ENCODE measurements around the gene RAVER2. TPM values are rescaled to one million over a fixed set of nuclear protein-coding genes. Genes with fewer than 3 reads are reported as not detected.

Gene RAVER2
- total and polyA plus RNA-seq, 2 experiments from 2014 or later = 0.63 to 2.4 TPM

DNA sequence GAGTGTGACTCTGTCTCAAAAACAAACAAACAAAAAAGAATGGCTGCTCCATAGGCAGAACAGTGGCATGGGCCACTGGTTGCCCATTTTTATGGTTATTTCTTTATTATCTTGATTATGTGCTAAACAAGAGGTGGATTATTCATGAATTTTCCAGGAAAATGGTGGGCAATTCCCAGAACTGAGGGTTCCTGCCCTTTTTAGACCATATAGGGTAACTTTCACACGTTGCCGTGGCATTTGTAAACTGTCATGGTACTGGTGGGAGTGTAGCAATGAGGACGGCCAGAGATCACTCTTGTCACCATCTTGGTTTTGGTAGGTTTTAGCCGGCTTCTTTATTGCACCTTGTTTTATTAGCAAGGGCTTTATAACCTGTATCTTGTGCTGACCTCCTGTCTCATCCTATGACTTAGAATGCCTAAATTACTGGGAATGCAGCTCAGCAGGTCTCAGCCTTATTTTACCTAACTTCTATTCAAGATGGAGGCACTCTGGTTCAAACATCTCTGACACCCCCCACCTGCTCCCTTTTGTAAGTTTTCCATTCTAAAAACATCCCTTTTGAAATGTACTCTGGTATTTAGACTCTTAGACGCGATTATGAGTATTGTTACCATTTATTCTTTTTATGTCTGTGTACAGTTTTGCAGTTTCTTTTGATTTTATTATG is 57.1 kb downstream of the RAVER2 start:
- Histone ChIP-seq H3K79me2 (ENCODE audit: insufficient read depth) (no peaks in the 10 kb centered on the region), H3K9me2 (ENCODE audit: insufficient read depth) (no peaks in the 10 kb centered on the region), H3K36me3 (ENCODE audit: low read depth) (no peaks in the 10 kb centered on the region), H3F3A (ENCODE audit: insufficient read depth) (no peaks in the 10 kb centered on the region), H4K20me1 (ENCODE audit: insufficient read depth) (no peaks in the 10 kb centered on the region), H3K4me1 (ENCODE audit: insufficient read depth) (no peaks in the 10 kb centered on the region), H3K9ac (no peak overlapping the region), H2AFZ (no peak overlapping the region), H3K27me3 (replicated peaks; ENCODE audit: insufficient read depth) (no peaks in the 10 kb centered on the region), H3K27ac (no peak overlapping the region), H3K9me3 (ENCODE audit: low read depth) (no peaks in the 10 kb centered on the region), H3K4me3 (no peak overlapping the region), H3K4me2 (ENCODE audit: unreplicated experiment) (no peak overlapping the region)
- WGBS, 2 experiments (ENCODE audit: low coverage in 1 of 2, low lambda C conversion rate in 2 of 2, missing lambda C conversion rate in 2 of 2) = 93 to 98% methylated on average over 6 of the region's 6 CpGs
- no peak for DNase-seq
- TF ChIP-seq EZH2 (IDR thresholded peaks at IDR 0.05; ENCODE audit: insufficient read depth, poor library complexity, severe bottlenecking) (no peak), EZH2phosphoT487 (IDR thresholded peaks at IDR 0.05; ENCODE audit: insufficient read depth, low read depth) (no peak)
- in situ Hi-C loops (cut with MboI) = no loop called here

- TF ChIP-seq EZH2phosphoT487 (IDR thresholded peaks at IDR 0.05; ENCODE audit: insufficient read depth, low read depth) (no peak), EZH2 (IDR thresholded peaks at IDR 0.05; ENCODE audit: insufficient read depth, poor library complexity, severe bottlenecking) (no peak)
- Histone ChIP-seq H3K9me2 (ENCODE audit: insufficient read depth) (no peaks in the 10 kb centered on the region), H3K4me2 (ENCODE audit: unreplicated experiment) (no peak overlapping the region), H3K27ac (no peak overlapping the region), H3K36me3 (ENCODE audit: low read depth) (no peaks in the 10 kb centered on the region), H3F3A (ENCODE audit: insufficient read depth) (no peaks in the 10 kb centered on the region), H3K79me2 (ENCODE audit: insufficient read depth) (no peaks in the 10 kb centered on the region), H3K27me3 (replicated peaks; ENCODE audit: insufficient read depth) (no peaks in the 10 kb centered on the region), H3K9me3 (ENCODE audit: low read depth) (no peaks in the 10 kb centered on the region), H4K20me1 (ENCODE audit: insufficient read depth) (no peaks in the 10 kb centered on the region), H3K4me3 (no peak overlapping the region), H3K9ac (no peak overlapping the region), H2AFZ (no peak overlapping the region), H3K4me1 (ENCODE audit: insufficient read depth) (no peaks in the 10 kb centered on the region)
- no peak for DNase-seq
- in situ Hi-C loops (cut with MboI) = no loop called here
These were observed 64.4 kb downstream of the RAVER2 start for GRCh38 chr1:64809309-64809708.

- H3F3A ChIP-seq (ENCODE audit: insufficient read depth) = no peaks in the 10 kb centered on the region
- no peak overlapping the region for H2AFZ ChIP-seq
- H3K27ac ChIP-seq = no peak overlapping the region
- H3K4me1 ChIP-seq (ENCODE audit: insufficient read depth) = no peaks in the 10 kb centered on the region
- no peaks in the 10 kb centered on the region for H3K36me3 ChIP-seq (ENCODE audit: low read depth)
- H4K20me1 ChIP-seq (ENCODE audit: insufficient read depth) = no peaks in the 10 kb centered on the region
- H3K9me3 ChIP-seq (ENCODE audit: low read depth) = no peaks in the 10 kb centered on the region
- no peak overlapping the region for H3K9ac ChIP-seq
- DNase-seq = no peak
- no peaks in the 10 kb centered on the region for H3K79me2 ChIP-seq (ENCODE audit: insufficient read depth)
- no peaks in the 10 kb centered on the region for H3K9me2 ChIP-seq (ENCODE audit: insufficient read depth)
- in situ Hi-C loops (cut with MboI) = loop anchor here (10.0 kb wide), 2 partner anchors 115 to 525 kb away; no protein-coding TSS in a partner anchor
- H3K4me2 ChIP-seq (ENCODE audit: unreplicated experiment) = no peak overlapping the region
- H3K4me3 ChIP-seq = no peak overlapping the region
- no peaks in the 10 kb centered on the region for H3K27me3 ChIP-seq (replicated peaks; ENCODE audit: insufficient read depth)
- TF ChIP-seq EZH2phosphoT487 (IDR thresholded peaks at IDR 0.05; ENCODE audit: insufficient read depth, low read depth) = no peak
- 90 to 97% methylated on average over 1 of the region's 1 CpG for WGBS, 2 experiments (ENCODE audit: low coverage in 1 of 2, low lambda C conversion rate in 2 of 2, missing lambda C conversion rate in 2 of 2)
These were observed 65.1 kb downstream of the RAVER2 start for GRCh38 chr1:64810001-64810400.

- Histone ChIP-seq H3K9me3 (ENCODE audit: low read depth) (no peaks in the 10 kb centered on the region), H3K79me2 (ENCODE audit: insufficient read depth) (no peaks in the 10 kb centered on the region), H3K9ac (no peak overlapping the region), H3K9me2 (ENCODE audit: insufficient read depth) (no peaks in the 10 kb centered on the region), H3K4me1 (ENCODE audit: insufficient read depth) (no peaks in the 10 kb centered on the region), H3K27ac (no peak overlapping the region), H3K36me3 (ENCODE audit: low read depth) (no peaks in the 10 kb centered on the region), H4K20me1 (ENCODE audit: insufficient read depth) (no peaks in the 10 kb centered on the region), H3K4me3 (no peak overlapping the region), H3K27me3 (replicated peaks; ENCODE audit: insufficient read depth) (no peaks in the 10 kb centered on the region), H2AFZ (no peak overlapping the region), H3K4me2 (ENCODE audit: unreplicated experiment) (no peak overlapping the region), H3F3A (ENCODE audit: insufficient read depth) (no peaks in the 10 kb centered on the region)
- in situ Hi-C loops (cut with MboI) = loop anchor here (10.0 kb wide), 2 partner anchors 116 to 526 kb away; no protein-coding TSS in a partner anchor
- no peak for DNase-seq
- TF ChIP-seq EZH2phosphoT487 (IDR thresholded peaks at IDR 0.05; ENCODE audit: insufficient read depth, low read depth) (no peak), EZH2 (IDR thresholded peaks at IDR 0.05; ENCODE audit: insufficient read depth, poor library complexity, severe bottlenecking) (no peak)
- WGBS, 2 experiments (ENCODE audit: low coverage in 1 of 2, low lambda C conversion rate in 2 of 2, missing lambda C conversion rate in 2 of 2) = 78% methylated on average over 6 of the region's 6 CpGs
These were observed 66.3 kb downstream of the RAVER2 start for GRCh38 chr1:64811131-64811530.

Measured in GM23248 (cell line).